Right renal pelvis (tissue), 4 donors: ENCODE results near the gene CFAP20DC. TPM values are rescaled to one million over a fixed set of nuclear protein-coding genes. Genes with fewer than 3 reads are reported as not detected.
"Not testable (repeated sequence)": the region's sequence is repeated elsewhere in the genome, so short reads cannot be mapped to it uniquely, and the experiment has no call there.

Experiments used
- DNase-seq, 4 donors: peaks; one replicate each; pipeline ENCODE4 v3.0.0-alpha.2; 2013; ENCODE audit warnings: low read depth in 4 of 4, low spot score in 3 of 4, missing footprints in 1 of 4
- polyA plus RNA-seq, 4 donors: library from polyadenylated mRNA; unstranded; fragments of 120-200 nt; gene quantifications; one replicate each; pipeline ENCODE4 v1.2.1, GENCODE V29; 2013; ENCODE audit not compliant: insufficient read length in 4 of 4

Gene CFAP20DC
- polyA plus RNA-seq, 4 donors: 3.5 to 5.3 (median 4.5) TPM

- DNase-seq: not testable (repeated sequence)
Observed at GRCh38 chr3:58967866-58968265, 82.0 kb downstream of the CFAP20DC start.

- no peak for DNase-seq
Observed at GRCh38 chr3:58965865-58966264, 84.0 kb downstream of the CFAP20DC start.

- DNase-seq: no peak
Observed at GRCh38 chr3:58963928-58964503, 85.8 kb downstream of the CFAP20DC start.

- no peak for DNase-seq
Observed at GRCh38 chr3:58962816-58963215, 87.0 kb downstream of the CFAP20DC start.

GRCh38 chr3:58962040-58962651 lies 87.7 kb downstream of the CFAP20DC start:
- DNase-seq: no peak

GRCh38 chr3:58955308-58955707 lies 94.5 kb downstream of the CFAP20DC start:
- DNase-seq: no peak

- no peak for DNase-seq
Observed at GRCh38 chr3:58953288-58953687, 96.5 kb downstream of the CFAP20DC start.

GRCh38 chr3:58952128-58952917 lies 97.5 kb downstream of the CFAP20DC start:
- DNase-seq: no peak

- no peak for DNase-seq
Observed at GRCh38 chr3:58948018-58948417, 101.8 kb downstream of the CFAP20DC start.

- no peak for DNase-seq
Observed at GRCh38 chr3:58946875-58947274, 103.0 kb downstream of the CFAP20DC start.

GRCh38 chr3:58938057-58938456 lies 111.8 kb downstream of the CFAP20DC start:
- DNase-seq: no peak

- no peak for DNase-seq
Observed at GRCh38 chr3:58924578-58924977, 125.2 kb downstream of the CFAP20DC start.

GRCh38 chr3:58900386-58900785 lies 149.4 kb downstream of the CFAP20DC start:
- DNase-seq: no peak

- no peak for DNase-seq
Observed at GRCh38 chr3:58899953-58900298, 149.9 kb downstream of the CFAP20DC start.

- DNase-seq: no peak
Observed at GRCh38 chr3:58899159-58899952, 150.5 kb downstream of the CFAP20DC start.

- no peak for DNase-seq
Observed at GRCh38 chr3:58898513-58898912, 151.3 kb downstream of the CFAP20DC start.

- DNase-seq: no peak
Observed at GRCh38 chr3:58897646-58898045, 152.2 kb downstream of the CFAP20DC start.

- DNase-seq: not testable (repeated sequence)
Observed at GRCh38 chr3:58895678-58896077, 154.1 kb downstream of the CFAP20DC start.

- not testable (repeated sequence) for DNase-seq
Observed at GRCh38 chr3:58892526-58892925, 157.3 kb downstream of the CFAP20DC start.

- no peak for DNase-seq
Observed at GRCh38 chr3:58888087-58888486, 161.7 kb downstream of the CFAP20DC start.

GRCh38 chr3:58884453-58884852 lies 165.4 kb downstream of the CFAP20DC start:
- DNase-seq: no peak
